ENCODE data around the gene CDK4.

The CDK4 gene

DNA sequence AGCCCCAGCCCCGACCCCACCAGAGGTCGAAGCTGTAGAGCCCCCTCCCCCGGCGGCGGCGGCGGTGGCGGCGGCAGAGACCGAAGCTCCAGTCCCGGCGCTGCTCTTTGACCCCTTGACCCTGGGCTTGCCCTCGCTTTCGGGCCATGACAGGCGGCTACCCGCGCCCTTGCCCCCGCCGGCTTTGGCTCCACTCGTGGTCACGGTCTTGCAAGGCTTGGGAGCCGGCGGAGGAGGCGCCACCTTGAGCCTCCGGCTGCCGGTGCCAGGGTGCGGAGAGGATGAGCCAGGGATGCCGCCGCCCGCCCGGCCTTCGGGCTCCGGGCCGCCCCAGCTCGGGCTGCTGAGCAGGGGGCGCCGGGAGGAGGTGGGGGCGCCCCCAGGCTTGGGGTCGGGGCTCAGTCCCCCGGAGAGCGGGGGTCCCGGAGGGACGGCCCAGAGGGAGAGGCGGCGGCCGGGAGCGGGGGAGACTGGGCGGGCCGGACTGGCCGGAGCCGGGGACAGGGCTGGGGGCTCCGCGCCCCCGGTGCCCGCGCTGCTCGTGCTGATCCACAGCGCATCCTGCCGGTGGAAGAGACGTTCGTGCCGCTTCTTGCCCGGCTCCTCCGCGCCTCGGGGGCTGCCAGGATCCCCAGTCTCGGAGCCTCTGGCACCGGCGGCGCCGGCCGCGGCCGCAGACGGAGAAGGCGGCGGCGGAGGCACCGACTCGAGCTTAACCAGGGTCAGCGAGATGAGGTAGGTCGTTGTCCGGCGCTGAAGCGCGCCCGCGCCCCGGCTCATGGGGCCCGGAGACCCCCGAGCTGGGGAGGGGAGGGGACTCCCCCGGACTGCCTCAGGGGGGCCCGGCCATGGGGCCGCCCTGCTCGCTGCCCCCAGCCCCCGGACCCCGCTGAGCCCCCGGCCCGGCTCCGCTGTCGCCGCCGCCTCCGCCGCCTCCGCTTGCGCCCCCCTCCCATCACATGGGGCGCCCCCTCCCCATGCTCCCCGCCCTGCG is 14.3 kb downstream of the CDK4 start:
- H3K9me3 ChIP-seq (ENCODE audit: control extremely low read depth in 1 of 5, control insufficient read depth in 4 of 5, insufficient read depth in 2 of 5, low read depth in 1 of 5, low read length in 4 of 5), result no peaks in the 10 kb centered on the region
- CTCF ChIA-PET, result interaction anchor here (1.0 to 3.1 kb wide), 3 partner anchors 10 to 13 kb away, joined by 3 to 10 read pairs (median 6); no protein-coding TSS in a partner anchor
- H3K27me3 ChIP-seq (replicated peaks in 2 of 5; ENCODE audit: control insufficient read depth in 4 of 5, insufficient read depth in 5 of 5, low read length in 4 of 5), result no peaks in the 10 kb centered on the region
- no peak overlapping the region for H3K4me3 ChIP-seq (ENCODE audit: control insufficient read depth in 1 of 7, extremely low read depth in 1 of 7, insufficient read depth in 4 of 7, low read depth in 2 of 7, low read length in 6 of 7)
- no peak for DNase-seq
- no peak overlapping the region for H3K27ac ChIP-seq (ENCODE audit: insufficient read depth in 1 of 2, low read depth in 1 of 2, low read length in 2 of 2, poor library complexity in 1 of 2, severe bottlenecking in 2 of 2)
- WGBS (ENCODE audit: insufficient coverage), result 91% methylated on average over 80 of the region's 110 CpGs
- POLR2A ChIA-PET, result no interaction called here
- H3K36me3 ChIP-seq (ENCODE audit: control insufficient read depth in 4 of 4, insufficient read depth in 4 of 4, low read length in 3 of 4), result peaks cover 6 to 58% (median 35%) of the 10 kb centered on the region in 4 experiments
- H3K4me1 ChIP-seq (ENCODE audit: control extremely low read depth in 1 of 4, control insufficient read depth in 4 of 4, insufficient read depth in 4 of 4, low read length in 3 of 4), result peaks cover 18 to 39% (median 37%) of the 10 kb centered on the region in 4 experiments

DNA sequence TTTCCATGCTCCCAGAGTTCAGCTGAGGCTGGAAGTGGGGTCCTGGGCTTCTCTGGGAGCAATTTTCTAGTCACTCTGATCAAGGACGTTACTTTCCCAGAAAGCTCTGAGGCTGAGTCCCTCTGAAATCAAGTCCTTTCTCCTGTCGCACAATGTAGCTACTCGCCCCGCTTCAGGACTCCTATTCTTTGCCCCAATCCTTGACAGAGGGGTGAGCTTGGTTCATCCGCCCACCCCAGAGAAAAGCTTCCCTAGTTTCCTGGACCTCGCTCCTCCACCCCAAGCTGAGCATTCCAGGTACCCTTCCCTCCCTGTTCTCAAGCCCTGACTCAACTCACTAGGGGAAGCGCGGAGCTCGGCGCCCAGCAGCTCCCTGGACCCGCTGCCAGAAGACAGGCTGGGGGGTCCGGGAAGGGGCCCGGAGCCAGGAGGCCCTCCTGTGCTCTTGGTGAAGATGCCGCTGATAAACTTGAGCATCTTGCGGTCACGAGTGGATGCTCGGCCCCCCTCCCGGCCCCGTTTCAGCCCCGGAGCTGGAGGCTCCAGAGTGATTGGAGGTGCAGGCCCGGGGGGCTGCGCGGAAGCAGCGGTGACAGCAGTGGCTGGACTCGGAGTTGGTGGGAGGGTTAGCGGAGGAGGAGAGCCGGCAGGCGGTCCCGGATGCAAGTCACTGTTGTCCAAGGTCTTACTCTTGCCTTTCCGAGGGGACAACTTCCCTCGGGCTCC is 15.2 kb downstream of the CDK4 start:
- peaks cover 10 to 66% (median 43%) of the 10 kb centered on the region in 4 experiments for H3K36me3 ChIP-seq (ENCODE audit: control insufficient read depth in 4 of 4, insufficient read depth in 4 of 4, low read length in 3 of 4)
- POLR2A ChIA-PET, result no interaction called here
- H3K27ac ChIP-seq (ENCODE audit: insufficient read depth in 1 of 2, low read depth in 1 of 2, low read length in 2 of 2, poor library complexity in 1 of 2, severe bottlenecking in 2 of 2), result no peak overlapping the region
- peaks cover 15 to 31% (median 30%) of the 10 kb centered on the region in 4 experiments for H3K4me1 ChIP-seq (ENCODE audit: control extremely low read depth in 1 of 4, control insufficient read depth in 4 of 4, insufficient read depth in 4 of 4, low read length in 3 of 4)
- WGBS (ENCODE audit: insufficient coverage), result 94% methylated on average over 28 of the region's 31 CpGs
- CTCF ChIA-PET, result interaction anchor here (1.6 kb wide), 1 partner anchor 11 kb away, joined by 6 read pairs; no protein-coding TSS in a partner anchor
- H3K27me3 ChIP-seq (replicated peaks in 2 of 5; ENCODE audit: control insufficient read depth in 4 of 5, insufficient read depth in 5 of 5, low read length in 4 of 5), result no peaks in the 10 kb centered on the region
- no peak overlapping the region for H3K4me3 ChIP-seq (ENCODE audit: control insufficient read depth in 1 of 7, extremely low read depth in 1 of 7, insufficient read depth in 4 of 7, low read depth in 2 of 7, low read length in 6 of 7)
- H3K9me3 ChIP-seq (ENCODE audit: control extremely low read depth in 1 of 5, control insufficient read depth in 4 of 5, insufficient read depth in 2 of 5, low read depth in 1 of 5, low read length in 4 of 5), result no peaks in the 10 kb centered on the region
- DNase-seq, result no peak

GRCh38 chr12:57735952-57736740 is 16.0 kb downstream of the CDK4 start:
- H3K9me3 ChIP-seq (ENCODE audit: control extremely low read depth in 1 of 5, control insufficient read depth in 4 of 5, insufficient read depth in 2 of 5, low read depth in 1 of 5, low read length in 4 of 5), result no peaks in the 10 kb centered on the region
- ChIA-PET CTCF (interaction anchor here (0.8 to 1.6 kb wide), 4 partner anchors 8 to 17 kb away, joined by 3 to 6 read pairs (median 4); partner anchors contain the start of gene TSPAN31), POLR2A (no interaction called here)
- H3K27ac ChIP-seq (ENCODE audit: insufficient read depth in 1 of 2, low read depth in 1 of 2, low read length in 2 of 2, poor library complexity in 1 of 2, severe bottlenecking in 2 of 2), result no peak overlapping the region
- peaks cover 10 to 74% (median 48%) of the 10 kb centered on the region in 4 experiments for H3K36me3 ChIP-seq (ENCODE audit: control insufficient read depth in 4 of 4, insufficient read depth in 4 of 4, low read length in 3 of 4)
- DNase-seq, result no peak
- no peak overlapping the region for H3K4me3 ChIP-seq (ENCODE audit: control insufficient read depth in 1 of 7, extremely low read depth in 1 of 7, insufficient read depth in 4 of 7, low read depth in 2 of 7, low read length in 6 of 7)
- H3K27me3 ChIP-seq (replicated peaks in 2 of 5; ENCODE audit: control insufficient read depth in 4 of 5, insufficient read depth in 5 of 5, low read length in 4 of 5), result no peaks in the 10 kb centered on the region
- H3K4me1 ChIP-seq (ENCODE audit: control extremely low read depth in 1 of 4, control insufficient read depth in 4 of 4, insufficient read depth in 4 of 4, low read length in 3 of 4), result peaks cover 8 to 23% (median 22%) of the 10 kb centered on the region in 4 experiments
- 92% methylated on average over 32 of the region's 49 CpGs for WGBS (ENCODE audit: insufficient coverage)

DNA sequence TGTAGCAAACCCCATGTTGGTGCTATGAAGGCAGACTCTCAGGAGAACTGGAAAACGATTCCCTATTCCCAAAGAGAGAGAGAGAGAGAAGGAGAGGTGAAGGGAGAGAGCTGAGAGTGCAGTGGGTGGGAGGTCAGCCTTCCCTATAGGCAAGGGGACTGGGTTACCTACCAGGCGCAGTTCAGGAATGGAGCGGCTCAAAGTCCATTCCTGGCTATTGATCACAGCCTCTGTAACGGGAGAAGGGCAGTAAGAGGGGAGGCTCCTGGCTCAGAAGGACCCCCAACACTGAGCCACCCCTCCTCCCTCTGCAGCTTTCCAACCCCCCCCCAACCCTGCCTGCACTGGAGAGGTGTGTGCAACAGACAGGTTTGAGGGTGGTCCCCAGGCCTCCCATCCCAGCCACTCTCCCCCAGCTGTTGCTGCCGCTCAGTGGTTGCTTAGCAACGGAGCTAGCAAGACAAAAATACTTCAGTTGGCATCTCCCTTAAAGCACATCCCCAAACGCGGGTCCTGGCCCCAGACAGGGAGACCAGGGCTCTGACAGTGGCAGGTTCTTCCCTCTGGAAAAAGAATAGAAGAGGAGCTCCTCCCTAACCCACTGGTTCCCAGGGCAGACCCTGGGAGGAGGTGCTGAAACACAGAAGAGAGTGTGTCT is 16.8 kb downstream of the CDK4 start:
- CTCF ChIA-PET, result interaction anchor here (0.8 to 1.6 kb wide), 3 partner anchors 9 to 16 kb away, joined by 3 to 6 read pairs (median 3); partner anchors contain the start of gene TSPAN31
- H3K4me3 ChIP-seq (ENCODE audit: control insufficient read depth in 1 of 7, extremely low read depth in 1 of 7, insufficient read depth in 4 of 7, low read depth in 2 of 7, low read length in 6 of 7), result no peak overlapping the region
- WGBS (ENCODE audit: insufficient coverage), result 83% methylated on average over 6 of the region's 8 CpGs
- H3K36me3 ChIP-seq (ENCODE audit: control insufficient read depth in 4 of 4, insufficient read depth in 4 of 4, low read length in 3 of 4), result peaks cover 11 to 82% (median 56%) of the 10 kb centered on the region in 4 experiments
- peaks cover 1 to 15% (median 14%) of the 10 kb centered on the region in 4 experiments for H3K4me1 ChIP-seq (ENCODE audit: control extremely low read depth in 1 of 4, control insufficient read depth in 4 of 4, insufficient read depth in 4 of 4, low read length in 3 of 4)
- H3K27me3 ChIP-seq (replicated peaks in 2 of 5; ENCODE audit: control insufficient read depth in 4 of 5, insufficient read depth in 5 of 5, low read length in 4 of 5), result no peaks in the 10 kb centered on the region
- DNase-seq, result no peak
- peak overlapping the region in 1 of 2 experiments; percentile 52 for H3K27ac ChIP-seq (ENCODE audit: insufficient read depth in 1 of 2, low read depth in 1 of 2, low read length in 2 of 2, poor library complexity in 1 of 2, severe bottlenecking in 2 of 2)
- POLR2A ChIA-PET, result no interaction called here
- H3K9me3 ChIP-seq (ENCODE audit: control extremely low read depth in 1 of 5, control insufficient read depth in 4 of 5, insufficient read depth in 2 of 5, low read depth in 1 of 5, low read length in 4 of 5), result no peaks in the 10 kb centered on the region

- Histone ChIP-seq H3K27me3 (replicated peaks in 2 of 5; ENCODE audit: control insufficient read depth in 4 of 5, insufficient read depth in 5 of 5, low read length in 4 of 5) (no peaks in the 10 kb centered on the region), H3K9me3 (ENCODE audit: control extremely low read depth in 1 of 5, control insufficient read depth in 4 of 5, insufficient read depth in 2 of 5, low read depth in 1 of 5, low read length in 4 of 5) (no peaks in the 10 kb centered on the region), H3K27ac (ENCODE audit: insufficient read depth in 1 of 2, low read depth in 1 of 2, low read length in 2 of 2, poor library complexity in 1 of 2, severe bottlenecking in 2 of 2) (peak overlapping the region in 1 of 2 experiments; percentile 52), H3K4me1 (ENCODE audit: control extremely low read depth in 1 of 4, control insufficient read depth in 4 of 4, insufficient read depth in 4 of 4, low read length in 3 of 4) (peaks cover 0 to 8% (median 7%) of the 10 kb centered on the region in 4 experiments), H3K36me3 (ENCODE audit: control insufficient read depth in 4 of 4, insufficient read depth in 4 of 4, low read length in 3 of 4) (peaks cover 14 to 86% (median 63%) of the 10 kb centered on the region in 4 experiments), H3K4me3 (ENCODE audit: control insufficient read depth in 1 of 7, extremely low read depth in 1 of 7, insufficient read depth in 4 of 7, low read depth in 2 of 7, low read length in 6 of 7) (no peak overlapping the region)
- POLR2A ChIA-PET, result no interaction called here
- CTCF ChIA-PET, result interaction anchor here (1.6 kb wide), 1 partner anchor 9 kb away, joined by 6 read pairs; the partner anchor contains the start of gene TSPAN31
- DNase-seq, result no peak
- 100% methylated on average over 4 of the region's 4 CpGs for whole genome bisulfite sequencing (ENCODE audit: insufficient coverage)
These were observed 17.5 kb downstream of the CDK4 start for GRCh38 chr12:57734591-57734990.

- POLR2A ChIA-PET, result no interaction called here
- Histone ChIP-seq H3K4me1 (ENCODE audit: control extremely low read depth in 1 of 4, control insufficient read depth in 4 of 4, insufficient read depth in 4 of 4, low read length in 3 of 4) (peaks cover 0 to under 1% (median under 1%) of the 10 kb centered on the region in 4 experiments), H3K9me3 (ENCODE audit: control extremely low read depth in 1 of 5, control insufficient read depth in 4 of 5, insufficient read depth in 2 of 5, low read depth in 1 of 5, low read length in 4 of 5) (no peaks in the 10 kb centered on the region), H3K27ac (ENCODE audit: insufficient read depth in 1 of 2, low read depth in 1 of 2, low read length in 2 of 2, poor library complexity in 1 of 2, severe bottlenecking in 2 of 2) (no peak overlapping the region), H3K27me3 (replicated peaks in 2 of 5; ENCODE audit: control insufficient read depth in 4 of 5, insufficient read depth in 5 of 5, low read length in 4 of 5) (no peaks in the 10 kb centered on the region), H3K36me3 (ENCODE audit: control insufficient read depth in 4 of 4, insufficient read depth in 4 of 4, low read length in 3 of 4) (peaks cover 14 to 85% (median 68%) of the 10 kb centered on the region in 4 experiments), H3K4me3 (ENCODE audit: control insufficient read depth in 1 of 7, extremely low read depth in 1 of 7, insufficient read depth in 4 of 7, low read depth in 2 of 7, low read length in 6 of 7) (no peak overlapping the region)
- no peak for DNase-seq
- 99% methylated on average over 6 of the region's 6 CpGs for WGBS (ENCODE audit: insufficient coverage)
- CTCF ChIA-PET, result interaction anchor here (1.4 to 1.6 kb wide), 2 partner anchors 13 to 101 kb away, joined by 4 to 7 read pairs; partner anchors contain the start of gene B4GALNT1
These were observed 18.2 kb downstream of the CDK4 start for GRCh38 chr12:57733928-57734327.
